8988T (cell line): ENCODE data around the gene LOC128125822.
"Not testable (repeated sequence)": the region's sequence is repeated elsewhere in the genome, so short reads cannot be mapped to it uniquely, and the experiment has no call there.

Experiments used
- DNase-seq: peaks from one replicate; pipeline ENCODE4 v3.0.0; 2011

LOC128125822 gene

DNA sequence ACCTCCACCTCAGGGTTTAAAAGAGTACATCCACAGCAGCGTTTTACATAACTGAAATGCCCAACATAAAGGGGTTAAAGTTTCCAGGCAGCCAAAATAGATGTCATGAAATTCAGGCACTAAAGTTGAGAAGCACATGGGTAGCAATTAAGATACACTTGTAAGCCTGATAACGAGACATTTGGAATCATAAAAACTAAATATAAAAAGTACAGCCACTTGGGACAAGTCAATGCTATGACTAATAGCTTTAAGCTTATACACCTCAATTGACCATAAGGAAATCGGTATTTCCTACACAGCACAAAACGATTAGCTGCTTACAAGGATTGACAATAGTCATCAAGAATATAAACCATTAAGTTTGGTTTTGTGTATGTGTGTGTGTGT, 11.8 kb downstream of the LOC128125822 start:
- no peak for DNase-seq

DNA sequence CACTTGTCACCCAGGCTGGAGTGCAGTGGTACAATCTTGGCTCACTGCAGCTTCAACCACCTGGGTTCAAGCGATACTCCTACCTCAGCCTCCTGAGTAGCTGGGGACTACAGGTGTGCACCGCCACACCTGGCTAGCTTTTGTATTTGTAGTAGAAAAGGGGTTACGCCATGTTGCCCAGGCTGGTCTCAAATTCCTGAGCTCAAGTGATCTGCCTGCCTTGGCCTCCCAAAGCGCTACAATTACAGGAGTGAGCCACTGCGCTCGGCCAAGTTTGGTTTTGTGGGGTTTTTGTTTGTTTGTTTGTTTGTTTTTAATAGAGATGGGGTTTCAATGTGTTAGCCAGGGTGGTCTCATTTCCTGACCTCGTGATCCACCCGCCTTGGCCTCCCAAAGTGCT, 12.3 kb downstream of the LOC128125822 start:
- no peak for DNase-seq

- DNase-seq: not testable (repeated sequence)
Observed at GRCh38 chr6:63585652-63586051, 13.4 kb downstream of the LOC128125822 start.

DNA sequence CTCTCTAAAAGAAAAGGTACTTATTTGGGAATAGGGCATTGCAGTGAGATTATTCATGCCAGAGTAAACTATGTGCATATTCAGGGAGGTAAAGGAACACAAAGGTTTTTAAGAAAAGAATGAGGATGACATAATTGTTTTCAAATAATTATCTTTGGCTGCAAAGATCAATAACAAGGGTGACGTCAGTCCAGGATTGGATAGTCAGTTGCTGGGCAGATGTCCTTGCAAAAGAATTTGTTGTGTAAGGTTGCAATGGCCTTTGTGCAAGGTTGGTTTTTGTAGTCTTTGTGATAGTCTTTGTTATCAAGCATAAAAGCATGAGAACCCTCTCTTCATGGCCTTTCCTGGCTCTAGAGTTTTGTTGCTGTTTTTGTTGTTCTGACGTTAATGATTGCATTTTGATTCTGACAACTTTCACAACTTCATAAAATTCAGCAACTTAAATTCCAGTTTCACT, 17.7 kb downstream of the LOC128125822 start:
- no peak for DNase-seq

DNA sequence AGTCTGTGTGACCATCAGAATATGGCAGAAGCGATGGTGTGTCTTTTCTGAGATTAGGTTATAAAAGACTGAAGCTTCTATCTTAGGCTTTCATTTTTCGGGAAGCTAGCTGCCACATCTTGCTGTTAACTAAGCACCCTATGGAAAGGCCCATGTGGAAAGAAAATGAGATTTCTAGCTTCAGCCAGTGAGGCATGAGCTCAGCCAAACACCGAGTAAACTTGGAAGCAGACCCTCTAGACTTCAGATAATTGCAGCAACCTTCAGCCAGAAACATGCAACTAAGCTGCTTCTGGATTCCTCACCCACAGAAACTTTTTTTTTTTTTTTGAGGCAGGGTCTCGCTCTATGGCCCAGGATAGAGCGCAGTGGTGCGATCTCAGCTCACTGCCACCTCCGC, 20.6 kb downstream of the LOC128125822 start:
- DNase-seq: no peak

- DNase-seq: no peak
Observed at GRCh38 chr6:63597141-63598048, 25.1 kb downstream of the LOC128125822 start.

DNA sequence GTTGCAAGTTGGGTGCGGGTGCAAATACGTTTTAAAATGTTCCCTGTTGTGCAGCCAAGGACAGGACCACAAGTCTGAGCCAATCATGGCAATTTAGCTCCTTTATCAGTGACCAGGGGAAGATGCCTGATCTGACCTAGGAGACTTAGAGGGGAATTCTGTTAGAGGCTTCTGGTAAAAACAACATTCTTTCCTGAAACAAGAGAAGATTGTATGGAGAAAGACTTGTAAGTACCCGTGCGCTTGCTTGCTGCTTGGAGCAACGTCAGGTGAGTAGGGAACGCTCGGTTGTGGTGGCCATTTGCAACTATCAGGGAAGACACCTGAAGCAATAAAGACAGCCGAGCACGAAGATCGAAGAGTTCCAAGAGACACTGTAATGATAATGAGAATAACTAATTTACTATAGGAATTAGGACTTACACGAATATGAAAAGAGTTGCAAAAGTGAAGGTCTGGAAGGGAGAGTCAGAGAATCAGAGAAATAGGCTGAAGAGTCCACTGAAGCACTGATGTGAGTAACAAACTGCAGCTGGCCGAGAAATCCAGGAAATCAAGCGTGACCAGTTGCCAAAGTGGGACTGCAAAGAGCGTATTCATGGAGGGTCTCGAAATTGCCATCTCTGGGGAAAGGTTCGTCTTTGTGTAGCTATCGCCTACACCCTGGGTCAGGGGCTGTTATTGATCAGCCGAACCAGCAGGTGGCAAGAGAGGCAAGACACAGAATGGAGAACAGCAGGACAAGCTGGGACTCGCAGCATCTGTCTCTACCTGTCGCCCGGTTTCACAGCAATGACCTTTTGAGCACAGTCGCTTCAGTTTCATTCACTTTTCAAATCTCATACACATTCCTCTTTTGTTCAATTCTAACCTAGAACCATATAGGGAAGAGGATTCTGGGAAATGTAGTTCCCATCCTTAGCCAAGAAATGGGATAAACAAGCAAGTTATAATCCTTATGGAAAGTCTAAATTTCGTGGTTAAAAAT, 26.1 kb downstream of the LOC128125822 start:
- DNase-seq: peak; percentile 35

DNA sequence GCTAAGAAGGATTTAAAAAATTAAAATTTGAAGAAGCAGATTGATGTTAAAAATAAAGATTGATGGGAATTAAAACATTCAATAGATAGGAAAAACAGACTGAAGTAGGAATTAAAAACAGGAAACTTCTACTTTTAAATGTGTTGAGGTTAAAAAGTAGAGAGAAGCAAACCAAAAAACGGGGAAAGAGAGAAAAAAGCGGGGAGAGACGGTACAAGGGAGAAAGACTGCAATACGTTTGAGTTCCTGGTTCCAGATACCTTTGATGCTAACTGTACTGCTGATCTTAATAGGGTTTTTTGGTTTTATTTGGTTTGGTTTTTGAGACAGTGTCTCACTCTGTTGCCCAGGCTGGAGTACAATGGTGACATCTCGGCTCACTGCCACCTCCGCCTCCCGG, 27.0 kb downstream of the LOC128125822 start:
- no peak for DNase-seq

- no peak for DNase-seq
Observed at GRCh38 chr6:63600136-63600535, 27.9 kb downstream of the LOC128125822 start.

DNA sequence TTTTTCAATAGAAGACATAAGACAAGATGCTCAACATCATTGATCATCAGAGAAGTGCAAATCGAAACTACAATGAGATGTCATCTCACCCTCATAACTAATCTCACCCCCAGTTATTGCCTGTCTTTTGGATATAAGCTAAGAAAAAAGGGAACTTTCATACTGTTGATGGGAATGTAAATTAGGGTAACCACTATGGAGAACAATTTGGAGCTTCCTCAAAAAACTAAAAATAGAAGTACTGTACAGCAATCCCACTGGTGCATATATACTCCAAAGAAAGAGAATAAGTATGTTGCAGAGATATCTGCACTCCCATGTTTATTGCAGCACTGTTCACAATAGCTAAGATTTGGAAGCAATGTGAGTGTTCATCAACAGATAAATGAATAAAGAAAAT, 37.0 kb downstream of the LOC128125822 start:
- no peak for DNase-seq

DNA sequence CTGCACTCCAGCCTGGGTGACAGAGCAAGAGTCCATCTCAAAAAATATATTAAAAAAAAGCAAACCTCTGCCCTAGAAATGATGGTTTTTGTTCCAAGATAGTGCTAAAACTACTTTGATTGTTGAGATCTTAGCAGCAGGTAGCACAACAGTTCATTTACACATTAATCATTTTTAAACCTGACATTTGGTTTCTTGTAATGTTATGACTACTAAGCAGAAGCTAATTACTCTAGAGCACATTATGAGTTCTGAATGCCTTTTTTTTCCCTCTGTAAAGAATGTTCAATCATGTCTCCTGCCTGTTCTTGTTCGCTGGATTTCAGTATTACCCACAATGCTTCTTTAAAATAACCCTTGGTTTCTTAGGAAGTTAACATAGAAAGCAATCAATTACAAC, 38.7 kb downstream of the LOC128125822 start:
- DNase-seq: no peak

GRCh38 chr6:63611560-63611959, 39.3 kb downstream of the LOC128125822 start:
- no peak for DNase-seq

GRCh38 chr6:63615590-63615989, 43.3 kb downstream of the LOC128125822 start:
- no peak for DNase-seq
